Measurements from ENCODE around the gene ZNF793. TPM values are rescaled to one million over a fixed set of nuclear protein-coding genes. Genes with fewer than 3 reads are reported as not detected.

The ZNF793 gene
- total and polyA plus RNA-seq, 10 of the 15 experiments (the other 5 are each of a cell fraction or from before 2014, with no cell fraction given): 0.10 to 1.1 (median 0.30) TPM

DNA sequence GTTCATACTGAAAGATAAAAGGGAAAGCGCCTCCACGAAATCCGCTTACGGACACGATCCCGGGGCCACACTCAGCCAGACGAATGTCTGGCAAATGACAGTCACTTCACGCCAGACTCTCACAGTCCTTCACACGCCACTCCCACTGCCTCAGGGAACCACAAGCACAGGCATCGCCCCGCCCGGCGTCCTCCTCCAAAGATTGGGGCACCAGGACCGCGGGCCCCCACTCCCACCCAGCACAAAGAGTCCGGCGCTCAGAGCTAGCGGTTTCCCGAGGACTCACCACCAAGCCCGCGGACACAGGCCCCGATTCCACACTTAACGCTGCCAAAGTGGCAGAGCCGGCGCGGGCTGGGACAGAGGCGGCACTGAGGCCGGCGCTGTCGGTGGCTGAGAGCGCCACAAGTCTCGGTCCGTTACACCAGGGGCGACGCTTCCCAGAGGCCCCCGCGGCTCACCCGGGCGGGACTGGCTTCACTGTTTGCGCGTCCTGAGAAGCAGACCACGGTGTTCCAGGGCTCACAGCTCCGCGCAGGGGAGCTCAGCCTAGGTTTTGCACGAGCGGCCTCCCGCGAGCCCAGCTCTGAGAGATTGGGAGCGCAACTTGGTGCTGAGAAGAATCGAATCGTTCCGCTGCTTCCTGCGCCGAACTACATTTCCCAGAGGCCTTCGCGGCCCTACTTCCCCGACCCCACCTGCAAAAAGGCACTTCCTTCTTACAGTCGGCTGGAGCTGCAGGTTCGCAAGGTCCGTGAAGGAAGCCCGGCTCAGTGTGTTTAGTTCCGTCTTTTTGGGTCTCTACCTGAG lies 39.7 kb upstream of the ZNF793 start, which contains the start of gene ZNF569 (continued):
- TF ChIP-seq, protein P1, sequence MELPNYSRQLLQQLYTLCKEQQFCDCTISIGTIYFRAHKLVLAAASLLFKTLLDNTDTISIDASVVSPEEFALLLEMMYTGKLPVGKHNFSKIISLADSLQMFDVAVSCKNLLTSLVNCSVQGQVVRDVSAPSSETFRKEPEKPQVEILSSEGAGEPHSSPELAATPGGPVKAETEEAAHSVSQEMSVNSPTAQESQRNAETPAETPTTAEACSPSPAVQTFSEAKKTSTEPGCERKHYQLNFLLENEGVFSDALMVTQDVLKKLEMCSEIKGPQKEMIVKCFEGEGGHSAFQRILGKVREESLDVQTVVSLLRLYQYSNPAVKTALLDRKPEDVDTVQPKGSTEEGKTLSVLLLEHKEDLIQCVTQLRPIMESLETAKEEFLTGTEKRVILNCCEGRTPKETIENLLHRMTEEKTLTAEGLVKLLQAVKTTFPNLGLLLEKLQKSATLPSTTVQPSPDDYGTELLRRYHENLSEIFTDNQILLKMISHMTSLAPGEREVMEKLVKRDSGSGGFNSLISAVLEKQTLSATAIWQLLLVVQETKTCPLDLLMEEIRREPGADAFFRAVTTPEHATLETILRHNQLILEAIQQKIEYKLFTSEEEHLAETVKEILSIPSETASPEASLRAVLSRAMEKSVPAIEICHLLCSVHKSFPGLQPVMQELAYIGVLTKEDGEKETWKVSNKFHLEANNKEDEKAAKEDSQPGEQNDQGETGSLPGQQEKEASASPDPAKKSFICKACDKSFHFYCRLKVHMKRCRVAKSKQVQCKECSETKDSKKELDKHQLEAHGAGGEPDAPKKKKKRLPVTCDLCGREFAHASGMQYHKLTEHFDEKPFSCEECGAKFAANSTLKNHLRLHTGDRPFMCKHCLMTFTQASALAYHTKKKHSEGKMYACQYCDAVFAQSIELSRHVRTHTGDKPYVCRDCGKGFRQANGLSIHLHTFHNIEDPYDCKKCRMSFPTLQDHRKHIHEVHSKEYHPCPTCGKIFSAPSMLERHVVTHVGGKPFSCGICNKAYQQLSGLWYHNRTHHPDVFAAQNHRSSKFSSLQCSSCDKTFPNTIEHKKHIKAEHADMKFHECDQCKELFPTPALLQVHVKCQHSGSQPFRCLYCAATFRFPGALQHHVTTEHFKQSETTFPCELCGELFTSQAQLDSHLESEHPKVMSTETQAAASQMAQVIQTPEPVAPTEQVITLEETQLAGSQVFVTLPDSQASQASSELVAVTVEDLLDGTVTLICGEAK (IDR thresholded peaks at IDR 0.05; ENCODE audit: borderline replicate concordance): peak; percentile 98
- TF ChIP-seq ZNF384 (IDR thresholded peaks at IDR 0.05; ENCODE audit: borderline replicate concordance, low read depth, low read length) (no peak), NR2C1 (IDR thresholded peaks at IDR 0.05) (peak; percentile 91), CBX3 (IDR thresholded peaks at IDR 0.05; ENCODE audit: borderline replicate concordance, low read depth) (no peak), MXI1 (IDR thresholded peaks at IDR 0.05; ENCODE audit: low read depth, low read length) (peak; percentile 62; the same call in 1 of the 2 replicates), HDAC6 (IDR thresholded peaks at IDR 0.05; ENCODE audit: unreplicated experiment) (no peak), EGR1 (IDR thresholded peaks at IDR 0.05; ENCODE audit: borderline replicate concordance in 1 of 2, low read depth in 2 of 2, low read length in 2 of 2) (peak in 1 of 2 experiments; percentile 41; a peak in 1 of 3 replicates), PAX8 (IDR thresholded peaks at IDR 0.05) (no peak), ZNF24 (IDR thresholded peaks at IDR 0.05) (0 out of 2 replicates have a peak, but pooled peaks have one; percentile 9), MEF2B (IDR thresholded peaks at IDR 0.05; ENCODE audit: partially characterized antibody, poor library complexity, severe bottlenecking) (peak; percentile 7), BMI1 (IDR thresholded peaks at IDR 0.05; ENCODE audit: borderline replicate concordance) (no peak), ETV6 (conservative IDR thresholded peaks at IDR 0.05 in 1 of 2, IDR thresholded peaks at IDR 0.05 in 1 of 2; ENCODE audit: borderline replicate concordance in 1 of 2, low read depth in 1 of 2) (no peak), YBX1 (IDR thresholded peaks at IDR 0.05) (no peak), POLR2AphosphoS2 (IDR thresholded peaks at IDR 0.05; ENCODE audit: low read depth, low read length) (no peak), GABPA (IDR thresholded peaks at IDR 0.05; ENCODE audit: low read depth) (peak; percentile 97), WRNIP1 (IDR thresholded peaks at IDR 0.05; ENCODE audit: borderline replicate concordance, low read depth, low read length) (peak; percentile 99), RUNX3 (IDR thresholded peaks at IDR 0.05; ENCODE audit: low read length) (peak; percentile 31), SIN3A (IDR thresholded peaks at IDR 0.05; ENCODE audit: low read depth, low read length) (peak; percentile 59), CREM (IDR thresholded peaks at IDR 0.05; ENCODE audit: low read depth) (peak; percentile 82)
- TF ChIP-seq, protein P2, sequence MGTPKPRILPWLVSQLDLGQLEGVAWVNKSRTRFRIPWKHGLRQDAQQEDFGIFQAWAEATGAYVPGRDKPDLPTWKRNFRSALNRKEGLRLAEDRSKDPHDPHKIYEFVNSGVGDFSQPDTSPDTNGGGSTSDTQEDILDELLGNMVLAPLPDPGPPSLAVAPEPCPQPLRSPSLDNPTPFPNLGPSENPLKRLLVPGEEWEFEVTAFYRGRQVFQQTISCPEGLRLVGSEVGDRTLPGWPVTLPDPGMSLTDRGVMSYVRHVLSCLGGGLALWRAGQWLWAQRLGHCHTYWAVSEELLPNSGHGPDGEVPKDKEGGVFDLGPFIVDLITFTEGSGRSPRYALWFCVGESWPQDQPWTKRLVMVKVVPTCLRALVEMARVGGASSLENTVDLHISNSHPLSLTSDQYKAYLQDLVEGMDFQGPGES (IDR thresholded peaks at IDR 0.05): no peak
- TF ChIP-seq, protein P3, sequence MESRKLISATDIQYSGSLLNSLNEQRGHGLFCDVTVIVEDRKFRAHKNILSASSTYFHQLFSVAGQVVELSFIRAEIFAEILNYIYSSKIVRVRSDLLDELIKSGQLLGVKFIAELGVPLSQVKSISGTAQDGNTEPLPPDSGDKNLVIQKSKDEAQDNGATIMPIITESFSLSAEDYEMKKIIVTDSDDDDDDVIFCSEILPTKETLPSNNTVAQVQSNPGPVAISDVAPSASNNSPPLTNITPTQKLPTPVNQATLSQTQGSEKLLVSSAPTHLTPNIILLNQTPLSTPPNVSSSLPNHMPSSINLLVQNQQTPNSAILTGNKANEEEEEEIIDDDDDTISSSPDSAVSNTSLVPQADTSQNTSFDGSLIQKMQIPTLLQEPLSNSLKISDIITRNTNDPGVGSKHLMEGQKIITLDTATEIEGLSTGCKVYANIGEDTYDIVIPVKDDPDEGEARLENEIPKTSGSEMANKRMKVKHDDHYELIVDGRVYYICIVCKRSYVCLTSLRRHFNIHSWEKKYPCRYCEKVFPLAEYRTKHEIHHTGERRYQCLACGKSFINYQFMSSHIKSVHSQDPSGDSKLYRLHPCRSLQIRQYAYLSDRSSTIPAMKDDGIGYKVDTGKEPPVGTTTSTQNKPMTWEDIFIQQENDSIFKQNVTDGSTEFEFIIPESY (IDR thresholded peaks at IDR 0.05): no peak
- TF ChIP-seq, protein P4, sequence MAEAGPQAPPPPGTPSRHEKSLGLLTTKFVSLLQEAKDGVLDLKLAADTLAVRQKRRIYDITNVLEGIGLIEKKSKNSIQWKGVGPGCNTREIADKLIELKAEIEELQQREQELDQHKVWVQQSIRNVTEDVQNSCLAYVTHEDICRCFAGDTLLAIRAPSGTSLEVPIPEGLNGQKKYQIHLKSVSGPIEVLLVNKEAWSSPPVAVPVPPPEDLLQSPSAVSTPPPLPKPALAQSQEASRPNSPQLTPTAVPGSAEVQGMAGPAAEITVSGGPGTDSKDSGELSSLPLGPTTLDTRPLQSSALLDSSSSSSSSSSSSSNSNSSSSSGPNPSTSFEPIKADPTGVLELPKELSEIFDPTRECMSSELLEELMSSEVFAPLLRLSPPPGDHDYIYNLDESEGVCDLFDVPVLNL (IDR thresholded peaks at IDR 0.05; ENCODE audit: low read depth, low read length): peak; percentile 26; the same call in 1 of the 2 replicates
